NT2/D1 (cell line): ENCODE results near the gene SIGMAR1.

Experiments used
- SUZ12 ChIP-seq: IDR thresholded peaks from 2 replicates; pipeline ENCODE4 v1.6.1; 2011; ENCODE audit not compliant: insufficient read length, insufficient read depth; ENCODE audit errors: extremely low read depth
- YY1 ChIP-seq: IDR thresholded peaks from 2 replicates; pipeline ENCODE4 v1.6.1; 2011; ENCODE audit not compliant: insufficient read length, insufficient read depth
- ZNF274 ChIP-seq: IDR thresholded peaks from 2 replicates; pipeline ENCODE4 v1.6.1; 2011; ENCODE audit warnings: mild to moderate bottlenecking, low read depth, low read length

- no peak for TF ChIP-seq ZNF274
- TF ChIP-seq YY1, result no peak
- no peak for TF ChIP-seq SUZ12
These were observed 25.1 kb upstream of the SIGMAR1 start, which contains the start of gene CCL27 for GRCh38 chr9:34662526-34663302.
